Measurements from ENCODE around the gene DDX10. TPM values are rescaled to one million over a fixed set of nuclear protein-coding genes. Genes with fewer than 3 reads are reported as not detected.
A peak's percentile ranks its signal among the peaks of the same experiment; 100 is the strongest.

Gene DDX10
- total and polyA plus RNA-seq, 9 of the 15 experiments (the other 6 are each of a cell fraction or from before 2014, with no cell fraction given), result 33.9 to 94.6 (median 50.7) TPM

- TF ChIP-seq FOXO4 (CRISPR knock-in tag; IDR thresholded peaks at IDR 0.05), result 0 out of 2 replicates have a peak, but pooled peaks have one; percentile 23
- TF ChIP-seq ZNF3 (CRISPR knock-in tag; IDR thresholded peaks at IDR 0.05), result no peak
- TF ChIP-seq NR4A1 (CRISPR knock-in tag; IDR thresholded peaks at IDR 0.05), result 0 out of 2 replicates have a peak, but pooled peaks have one; percentile 33
- TF ChIP-seq NR4A1 (tag; IDR thresholded peaks at IDR 0.05), result no peak
- peak; percentile 87 for TF ChIP-seq POLR2G (IDR thresholded peaks at IDR 0.05; ENCODE audit: low read depth, low read length)
- peak; percentile 60; the same call in 1 of the 2 replicates for TF ChIP-seq ZFX (CRISPR knock-in tag; IDR thresholded peaks at IDR 0.05)
- no peak for TF ChIP-seq STAT5A (IDR thresholded peaks at IDR 0.05; ENCODE audit: borderline replicate concordance, low read length)
- TF ChIP-seq CTCFL (IDR thresholded peaks at IDR 0.05; ENCODE audit: borderline replicate concordance, insufficient read depth, low read depth, low read length, poor library complexity, severe bottlenecking), result peak; percentile 55
- TF ChIP-seq ATF3 (IDR thresholded peaks at IDR 0.05), result peak; percentile 100
- TF ChIP-seq ATF3 (CRISPR knock-in tag; conservative IDR thresholded peaks at IDR 0.05), result peak; percentile 44; the same call in 1 of the 2 replicates
- TF ChIP-seq ZNF277 (CRISPR knock-in tag; IDR thresholded peaks at IDR 0.05; ENCODE audit: borderline replicate concordance), result peak; percentile 25; the same call in 1 of the 2 replicates
- TF ChIP-seq HDAC1 (IDR thresholded peaks at IDR 0.05), result peak in 1 of 2 experiments; percentile 96; a peak in 3 of 4 replicates
- no peak for TF ChIP-seq FUS (optimal IDR thresholded peaks at IDR 0.05; ENCODE audit: low read depth, low read length)
- no peak for TF ChIP-seq ZNF609 (CRISPR knock-in tag; IDR thresholded peaks at IDR 0.05; ENCODE audit: borderline replicate concordance)
- no peak for TF ChIP-seq STAT5B (CRISPR knock-in tag; IDR thresholded peaks at IDR 0.05)
- TF ChIP-seq PRMT5 (CRISPR knock-in tag; IDR thresholded peaks at IDR 0.05), result no peak
These were observed at the start of gene DDX10 (continued) for GRCh38 chr11:108664730-108665525.
